GM12875 (cell line): ENCODE results near the gene MUSK.

Experiments used
- H3K4me3 ChIP-seq: one replicate; pipeline ENCODE4 v1.5.1; 2011; ENCODE audit warnings: low read depth, low read length, control low read depth
- CTCF ChIP-seq: IDR thresholded peaks from 2 replicates; pipeline ENCODE4 v1.5.1; 2011; ENCODE audit warnings: low read depth, mild to moderate bottlenecking, control low read depth, inconsistent platforms, low read length, moderate library complexity, borderline replicate concordance; ENCODE audit not compliant: insufficient read depth

MUSK gene

GRCh38 chr9:110638381-110638954 lies 30.1 kb upstream of the MUSK start:
- no peak overlapping the region for H3K4me3 ChIP-seq
- no peak for TF ChIP-seq CTCF

- TF ChIP-seq CTCF, result no peak
- no peak overlapping the region for H3K4me3 ChIP-seq
Measured at GRCh38 chr9:110640736-110641135, 27.9 kb upstream of the MUSK start.

GRCh38 chr9:110641293-110641692 lies 27.3 kb upstream of the MUSK start:
- no peak overlapping the region for H3K4me3 ChIP-seq
- TF ChIP-seq CTCF, result no peak

GRCh38 chr9:110648696-110649095 lies 19.9 kb upstream of the MUSK start:
- no peak overlapping the region for H3K4me3 ChIP-seq

GRCh38 chr9:110650261-110650660 lies 18.3 kb upstream of the MUSK start:
- no peak overlapping the region for H3K4me3 ChIP-seq

More at GRCh38 chr9:110648696-110649095, 19.9 kb upstream of the MUSK start:
- TF ChIP-seq CTCF, result no peak

GRCh38 chr9:110650991-110651411 lies 17.6 kb upstream of the MUSK start:
- no peak for TF ChIP-seq CTCF
- H3K4me3 ChIP-seq, result no peak overlapping the region

More at GRCh38 chr9:110650261-110650660, 18.3 kb upstream of the MUSK start:
- TF ChIP-seq CTCF, result no peak
